Progenitor cell of endocrine pancreas (in vitro differentiated cells): ENCODE data around the gene GGACT. TPM values are rescaled to one million over a fixed set of nuclear protein-coding genes. Genes with fewer than 3 reads are reported as not detected.

Source experiments
- DNase-seq: peaks from one replicate; pipeline ENCODE4 v3.0.0; 2021; ENCODE audit warnings: low spot score; ENCODE audit not compliant: unreplicated experiment
- H3K27ac Mint-ChIP-seq: 2 replicates; pipeline ENCODE4 v1.8.0; 2021; ENCODE audit warnings: mild to moderate bottlenecking, moderate library complexity, mixed read lengths
- H3K27me3 Mint-ChIP-seq: 2 replicates; pipeline ENCODE4 v1.8.0; 2021; ENCODE audit warnings: mixed read lengths
- H3K36me3 Mint-ChIP-seq: 2 replicates; pipeline ENCODE4 v1.8.0; 2022; ENCODE audit warnings: mixed read lengths; ENCODE audit not compliant: insufficient read depth
- H3K4me1 Mint-ChIP-seq: 2 replicates; pipeline ENCODE4 v1.8.0; 2021; ENCODE audit warnings: low read depth, mixed read lengths
- H3K4me3 Mint-ChIP-seq: 2 replicates; pipeline ENCODE4 v1.8.0; 2021; ENCODE audit warnings: low read depth, mild to moderate bottlenecking, moderate library complexity, mixed read lengths
- H3K9me3 Mint-ChIP-seq: 2 replicates; pipeline ENCODE4 v1.8.0; 2021; ENCODE audit warnings: low read depth, mixed read lengths
- total RNA-seq: library from RNA; stranded (reverse); gene quantifications from 2 replicates; pipeline ENCODE4 v1.2.1, GENCODE V29; 2021
- TF ChIP-seq, protein P1 (sequence below): fragments of 200-600 bp; sonication (generic); IDR thresholded peaks from one replicate; pipeline ENCODE4 v1.5.0; 2021; ENCODE audit warnings: antibody characterized with exemption, mild to moderate bottlenecking; ENCODE audit not compliant: unreplicated experiment

The GGACT gene
- total RNA-seq, 1 donor from 2014 or later = 3.7 TPM

DNA sequence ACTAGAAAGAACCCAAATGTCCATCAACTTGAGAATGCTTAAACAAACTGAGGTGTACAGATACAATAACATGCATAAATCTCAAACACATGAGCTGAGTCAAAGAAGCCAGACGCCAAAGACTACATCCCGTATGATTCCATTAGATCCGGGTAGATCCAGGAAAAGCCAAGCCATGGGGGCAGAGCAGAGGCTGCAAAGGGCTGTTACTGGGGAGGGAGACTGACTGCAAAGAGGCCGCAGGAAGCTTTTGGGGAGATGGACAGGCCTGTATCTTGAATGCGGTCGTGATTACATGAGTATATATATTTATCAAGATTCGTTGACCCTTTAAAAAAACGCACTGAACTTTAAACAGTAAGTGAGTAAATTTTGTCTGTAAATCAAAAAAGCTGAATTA lies 28.7 kb downstream of the GGACT start:
- Mint-ChIP-seq H3K4me1 (peaks cover 1% of the 10 kb centered on the region), H3K4me3 (no peak overlapping the region), H3K36me3 (no peaks in the 10 kb centered on the region), H3K27ac (no peak overlapping the region), H3K9me3 (no peaks in the 10 kb centered on the region), H3K27me3 (no peaks in the 10 kb centered on the region)
- DNase-seq = no peak
- TF ChIP-seq, protein P1, sequence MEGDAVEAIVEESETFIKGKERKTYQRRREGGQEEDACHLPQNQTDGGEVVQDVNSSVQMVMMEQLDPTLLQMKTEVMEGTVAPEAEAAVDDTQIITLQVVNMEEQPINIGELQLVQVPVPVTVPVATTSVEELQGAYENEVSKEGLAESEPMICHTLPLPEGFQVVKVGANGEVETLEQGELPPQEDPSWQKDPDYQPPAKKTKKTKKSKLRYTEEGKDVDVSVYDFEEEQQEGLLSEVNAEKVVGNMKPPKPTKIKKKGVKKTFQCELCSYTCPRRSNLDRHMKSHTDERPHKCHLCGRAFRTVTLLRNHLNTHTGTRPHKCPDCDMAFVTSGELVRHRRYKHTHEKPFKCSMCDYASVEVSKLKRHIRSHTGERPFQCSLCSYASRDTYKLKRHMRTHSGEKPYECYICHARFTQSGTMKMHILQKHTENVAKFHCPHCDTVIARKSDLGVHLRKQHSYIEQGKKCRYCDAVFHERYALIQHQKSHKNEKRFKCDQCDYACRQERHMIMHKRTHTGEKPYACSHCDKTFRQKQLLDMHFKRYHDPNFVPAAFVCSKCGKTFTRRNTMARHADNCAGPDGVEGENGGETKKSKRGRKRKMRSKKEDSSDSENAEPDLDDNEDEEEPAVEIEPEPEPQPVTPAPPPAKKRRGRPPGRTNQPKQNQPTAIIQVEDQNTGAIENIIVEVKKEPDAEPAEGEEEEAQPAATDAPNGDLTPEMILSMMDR = no peak

DNA sequence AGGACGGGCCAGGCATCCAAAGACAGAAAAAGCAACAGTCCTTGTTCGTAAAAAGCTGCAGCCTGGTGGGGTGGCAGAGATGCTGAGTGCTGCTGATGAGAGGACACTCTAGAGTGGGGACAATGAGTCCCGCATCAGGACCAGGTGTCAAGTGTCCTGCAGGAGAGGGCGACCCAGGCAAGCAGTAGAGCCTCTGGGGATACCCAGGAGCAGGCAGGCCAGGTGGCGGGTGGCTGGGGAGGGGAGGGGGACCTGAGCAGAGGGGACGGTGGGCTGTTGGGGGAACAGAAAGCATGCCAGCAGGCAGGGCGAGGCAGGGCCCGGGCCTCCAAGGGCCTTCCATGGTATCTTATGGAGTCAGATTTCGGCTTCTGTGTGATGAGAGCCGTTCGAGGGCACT lies 35.8 kb downstream of the GGACT start:
- Mint-ChIP-seq H3K27me3 (no peaks in the 10 kb centered on the region), H3K4me3 (no peak overlapping the region), H3K4me1 (no peaks in the 10 kb centered on the region), H3K27ac (no peak overlapping the region), H3K9me3 (peaks cover 3% of the 10 kb centered on the region), H3K36me3 (peaks cover 4% of the 10 kb centered on the region)
- no peak for DNase-seq
- TF ChIP-seq, protein P1 = no peak

DNA sequence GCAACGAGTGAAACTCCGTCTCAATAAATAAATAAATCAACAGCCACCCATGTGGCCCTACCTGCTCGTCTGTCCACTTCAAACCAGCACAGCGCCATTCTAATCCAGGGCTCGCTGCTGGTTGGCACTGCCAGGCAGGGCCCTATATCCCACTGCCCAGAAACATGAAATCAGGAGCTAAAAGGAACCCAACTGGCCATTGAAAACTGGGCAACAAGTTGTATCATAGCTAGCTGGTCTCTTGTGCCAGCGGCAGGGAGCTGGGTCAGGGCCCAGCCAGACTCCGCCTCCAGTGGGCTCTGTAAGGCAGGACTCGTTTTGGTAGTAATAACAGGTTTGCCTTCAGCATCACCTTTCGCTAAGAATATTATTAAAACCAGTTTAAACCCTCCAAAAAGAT lies 39.3 kb downstream of the GGACT start:
- TF ChIP-seq, protein P1 = no peak
- Mint-ChIP-seq H3K36me3 (no peaks in the 10 kb centered on the region), H3K9me3 (no peaks in the 10 kb centered on the region), H3K27ac (no peak overlapping the region), H3K4me1 (no peaks in the 10 kb centered on the region), H3K27me3 (no peaks in the 10 kb centered on the region), H3K4me3 (no peak overlapping the region)
- DNase-seq = no peak

DNA sequence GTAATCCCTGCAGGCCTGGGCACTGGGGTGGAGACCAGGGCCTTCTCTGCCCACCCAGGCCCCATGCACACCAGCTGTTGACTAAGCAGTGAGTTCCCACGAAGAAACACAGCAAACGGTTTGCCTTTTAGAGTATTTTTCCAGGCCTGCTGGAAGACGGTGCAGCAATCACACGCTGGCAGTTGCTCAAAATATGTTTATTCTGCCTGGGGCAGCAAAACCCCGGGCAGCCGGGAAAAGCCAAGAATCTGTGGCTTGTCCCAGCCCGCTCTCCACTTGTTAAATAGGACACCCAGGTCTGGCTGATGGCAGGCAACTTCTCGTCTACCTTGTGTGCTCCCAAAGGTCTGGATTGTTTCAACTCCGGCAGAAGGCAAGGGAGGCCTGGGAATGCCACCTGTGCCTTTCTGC lies 40.8 kb downstream of the GGACT start:
- Mint-ChIP-seq H3K36me3 (no peaks in the 10 kb centered on the region), H3K4me1 (no peaks in the 10 kb centered on the region), H3K4me3 (no peak overlapping the region), H3K27me3 (no peaks in the 10 kb centered on the region), H3K27ac (no peak overlapping the region), H3K9me3 (no peaks in the 10 kb centered on the region)
- TF ChIP-seq, protein P1 = no peak
- DNase-seq = no peak

GRCh38 chr13:100546713-100547405 lies 41.7 kb downstream of the GGACT start:
- Mint-ChIP-seq H3K27ac (no peak overlapping the region), H3K4me1 (no peaks in the 10 kb centered on the region), H3K9me3 (no peaks in the 10 kb centered on the region), H3K4me3 (no peak overlapping the region), H3K27me3 (no peaks in the 10 kb centered on the region), H3K36me3 (no peaks in the 10 kb centered on the region)
- no peak for DNase-seq
- TF ChIP-seq, protein P1 = no peak
